Mesenteric fat pad (tissue), 1 donor: ENCODE results near the gene TMPRSS5. TPM values are rescaled to one million over a fixed set of nuclear protein-coding genes. Genes with fewer than 3 reads are reported as not detected.
"Not testable (repeated sequence)": the region's sequence is repeated elsewhere in the genome, so short reads cannot be mapped to it uniquely, and the experiment has no call there.

Source experiments
- DNase-seq: peaks from one replicate; pipeline ENCODE4 v3.0.0-alpha.2; 2020; ENCODE audit warnings: low spot score
- total RNA-seq: library from RNA; stranded (reverse); fragmentation: NEBNext Ultra II Directional; extraction: Animal tissue kit (Norgen Biotek cat#: 25700); gene quantifications from one replicate; pipeline ENCODE4 v1.2.1, GENCODE V29; 2021
- donor health status: DM: yes; HTN: yes; CAD: no.

Gene TMPRSS5
- total RNA-seq, 1 donor from 2014 or later: 0.80 TPM

GRCh38 chr11:113697756-113698407 lies 8.2 kb downstream of the TMPRSS5 start:
- DNase-seq: no peak

DNA sequence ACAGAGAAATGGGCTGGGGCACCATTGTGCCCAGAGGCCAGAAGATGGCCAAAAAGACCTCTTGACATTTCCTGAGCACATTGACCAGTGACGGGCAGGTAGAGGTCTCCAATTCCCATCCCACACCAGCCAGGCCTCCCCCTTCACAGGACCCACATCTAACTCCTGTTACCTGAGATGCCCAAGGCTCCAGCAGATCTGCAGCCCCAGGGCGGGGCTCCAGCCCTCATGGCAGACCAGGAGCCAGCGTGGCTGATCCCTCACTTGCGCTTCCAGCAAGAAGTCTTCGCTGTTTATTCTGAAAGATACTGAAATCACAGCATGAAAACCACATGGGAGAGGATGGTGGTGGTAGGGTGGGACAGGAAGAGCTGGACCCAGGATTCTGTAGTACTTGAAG lies 9.0 kb downstream of the TMPRSS5 start:
- no peak for DNase-seq

GRCh38 chr11:113695207-113695606 lies 10.9 kb downstream of the TMPRSS5 start:
- DNase-seq: no peak

GRCh38 chr11:113694390-113694789 lies 11.7 kb downstream of the TMPRSS5 start:
- DNase-seq: no peak

GRCh38 chr11:113693030-113693429 lies 13.1 kb downstream of the TMPRSS5 start:
- DNase-seq: no peak

DNA sequence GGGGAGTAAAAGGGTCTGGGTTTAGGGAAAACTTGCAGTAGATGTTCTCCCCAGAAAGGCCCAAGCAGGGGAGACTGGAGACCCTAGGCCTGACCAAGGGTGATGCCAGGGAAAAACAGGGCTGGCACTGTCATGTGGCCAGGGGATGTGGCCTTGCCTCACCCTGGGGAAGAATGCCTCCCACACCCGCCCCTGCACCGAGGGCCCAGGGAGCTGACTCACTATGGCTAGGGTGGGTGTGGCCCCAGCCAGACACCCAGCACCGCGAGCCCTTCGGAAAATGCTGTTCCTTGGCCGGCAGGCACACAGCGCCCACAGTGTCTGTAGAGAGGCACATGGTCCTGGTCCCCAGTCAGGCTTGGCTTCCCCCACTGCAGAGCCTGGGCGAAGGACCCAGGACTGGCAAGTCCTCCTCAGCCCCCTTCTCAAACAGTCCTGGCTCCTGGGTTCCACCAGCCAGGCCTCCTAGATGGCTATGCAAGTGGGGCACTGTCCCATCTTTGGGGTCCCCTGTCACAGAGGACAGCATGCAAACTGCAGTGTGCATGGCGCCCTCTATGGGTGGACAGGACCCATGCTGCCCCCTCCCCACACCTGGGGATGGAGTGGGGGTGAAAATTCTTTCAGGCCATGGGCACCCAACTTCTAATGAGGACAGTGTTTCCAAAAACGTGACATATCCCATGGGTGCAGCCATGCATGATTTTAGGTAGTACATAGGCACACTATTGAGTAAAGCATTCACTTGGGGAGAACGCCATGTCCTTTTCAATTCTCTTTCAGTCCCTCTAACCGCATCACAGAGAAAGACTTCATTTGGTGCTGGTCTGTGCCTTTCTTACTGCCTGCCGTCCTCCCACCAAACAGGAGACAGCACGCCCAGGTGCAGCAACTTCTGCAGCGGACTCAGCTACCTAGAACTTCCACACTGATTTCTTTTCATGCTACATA lies 15.2 kb downstream of the TMPRSS5 start:
- DNase-seq: no peak

GRCh38 chr11:113689768-113690618 lies 16.1 kb downstream of the TMPRSS5 start:
- DNase-seq: no peak

DNA sequence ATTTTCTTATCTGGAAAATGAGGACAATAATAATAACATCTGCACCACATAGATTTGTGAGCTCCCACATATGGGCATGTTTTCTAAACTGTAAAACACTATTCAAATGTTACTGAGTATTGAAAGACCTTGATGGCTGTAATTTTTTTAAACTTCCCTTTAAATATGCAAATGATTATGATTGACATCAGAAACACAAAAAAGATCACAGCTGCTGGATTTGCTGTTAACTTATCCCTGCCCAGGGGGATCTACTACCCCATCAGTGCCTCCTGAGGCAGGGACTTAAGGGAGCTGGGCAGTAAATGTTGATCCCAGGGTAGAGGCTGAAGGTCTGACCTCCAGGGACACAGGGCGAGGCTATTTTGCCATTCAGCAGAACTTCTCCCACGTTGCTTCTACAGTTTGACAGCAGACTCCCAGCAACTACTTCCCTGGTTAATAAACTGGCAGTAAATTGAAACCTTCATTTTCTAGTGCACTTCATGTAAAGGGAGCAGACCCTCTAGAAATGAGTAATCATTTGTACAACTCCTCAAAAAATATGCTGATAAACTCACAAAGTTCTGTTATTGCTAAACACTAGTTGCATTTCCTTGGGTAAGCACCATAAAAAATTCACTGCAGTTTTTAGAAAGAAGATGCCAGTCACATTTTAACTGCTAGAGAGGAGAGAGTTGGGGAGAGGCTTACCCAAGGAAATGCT lies 20.3 kb downstream of the TMPRSS5 start:
- no peak for DNase-seq

GRCh38 chr11:113684496-113684895 lies 21.6 kb downstream of the TMPRSS5 start:
- no peak for DNase-seq

DNA sequence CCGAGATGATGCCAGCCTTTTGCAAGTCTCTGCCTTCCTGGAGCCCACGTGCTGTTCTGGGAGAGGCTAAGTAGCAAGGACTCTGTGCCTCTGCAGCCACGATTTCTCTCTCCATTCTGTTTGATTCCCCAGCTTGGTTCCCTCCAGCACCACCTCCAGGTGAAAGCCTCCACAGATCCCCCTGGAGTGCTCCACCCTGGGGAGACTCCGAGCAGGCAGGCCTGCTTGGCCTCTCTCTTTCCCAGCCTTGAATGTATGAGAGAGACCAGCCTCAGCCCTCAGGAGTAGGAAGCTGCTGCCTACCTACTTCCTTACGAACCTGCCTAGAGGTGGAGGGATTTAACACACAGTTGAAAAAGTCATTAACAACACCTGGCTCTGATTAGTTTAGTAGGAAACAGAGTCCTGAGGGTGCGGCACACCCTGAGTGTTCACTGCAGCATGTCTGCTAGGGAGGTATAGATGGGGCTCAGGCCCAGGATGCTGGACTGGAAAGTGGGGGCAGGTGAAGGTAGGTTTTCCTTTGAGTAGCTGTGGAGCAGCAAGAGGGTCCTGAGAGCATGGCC lies 22.5 kb downstream of the TMPRSS5 start:
- no peak for DNase-seq

- DNase-seq: no peak
Observed at GRCh38 chr11:113681711-113682413, 24.2 kb downstream of the TMPRSS5 start.

DNA sequence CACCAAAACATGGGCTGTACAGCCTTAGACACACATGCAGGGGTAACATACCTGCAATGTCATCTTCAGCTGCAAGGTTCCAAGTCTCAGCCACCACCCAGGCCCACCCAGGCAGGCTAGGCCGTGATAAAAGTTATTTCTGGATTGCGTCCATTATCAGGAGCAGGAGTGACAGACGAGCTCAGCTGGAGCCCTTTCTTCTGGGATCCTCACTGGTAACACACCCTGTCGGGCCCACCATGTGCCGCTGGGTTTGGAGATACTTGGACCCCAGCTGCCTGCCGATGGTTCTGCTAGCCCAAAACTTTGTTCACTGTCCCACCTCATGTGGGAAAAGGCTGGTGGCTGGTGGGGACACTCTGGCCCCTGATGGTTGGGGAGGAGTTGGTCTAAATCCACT lies 24.8 kb downstream of the TMPRSS5 start:
- no peak for DNase-seq

DNA sequence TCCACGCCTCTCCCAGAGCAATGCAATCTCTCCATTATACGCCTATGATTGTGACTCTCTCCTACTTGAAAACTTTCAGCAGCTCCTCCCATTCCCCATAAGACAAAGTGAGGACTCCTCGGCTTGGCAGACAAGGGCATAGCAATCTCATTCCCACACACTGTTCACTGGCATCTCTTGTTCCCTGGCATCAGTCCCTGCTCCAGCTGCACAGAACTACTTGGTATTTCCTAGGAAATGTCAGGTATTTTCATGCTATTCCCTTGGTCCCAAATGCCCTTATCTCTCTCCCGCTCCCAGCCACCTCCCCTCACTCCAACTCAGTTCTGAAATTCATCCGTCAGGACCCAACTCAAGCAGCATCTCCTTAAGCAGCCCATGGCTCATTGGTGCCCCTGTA lies 28.4 kb downstream of the TMPRSS5 start:
- no peak for DNase-seq

GRCh38 chr11:113675565-113675964 lies 30.5 kb downstream of the TMPRSS5 start:
- no peak for DNase-seq

DNA sequence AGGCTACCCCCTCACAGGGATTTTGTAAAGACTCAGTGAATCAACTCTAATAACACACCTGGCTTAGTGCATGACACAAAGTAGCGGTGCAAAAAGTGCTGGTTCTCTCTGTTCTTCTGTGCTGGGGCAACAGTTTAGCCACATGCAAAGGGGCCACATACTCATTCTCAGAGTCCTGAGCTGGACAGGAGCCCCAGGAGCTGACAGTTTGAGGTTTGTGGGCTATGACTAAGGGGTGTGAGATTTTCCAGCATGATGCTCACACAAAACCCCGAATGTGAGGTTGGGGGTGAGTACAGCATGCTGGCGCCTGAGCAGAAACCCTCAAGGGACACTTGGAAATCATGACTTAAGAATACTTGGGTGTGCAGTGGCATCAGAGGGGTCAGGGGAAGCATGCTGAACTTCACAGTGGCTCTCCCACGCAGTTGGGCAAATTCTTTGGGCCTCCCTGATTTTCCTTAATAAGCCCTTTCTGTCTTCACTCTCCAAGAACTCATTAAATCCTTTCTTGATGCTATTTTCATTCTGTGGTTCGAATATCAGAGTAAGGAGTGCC lies 31.0 kb downstream of the TMPRSS5 start:
- DNase-seq: no peak

DNA sequence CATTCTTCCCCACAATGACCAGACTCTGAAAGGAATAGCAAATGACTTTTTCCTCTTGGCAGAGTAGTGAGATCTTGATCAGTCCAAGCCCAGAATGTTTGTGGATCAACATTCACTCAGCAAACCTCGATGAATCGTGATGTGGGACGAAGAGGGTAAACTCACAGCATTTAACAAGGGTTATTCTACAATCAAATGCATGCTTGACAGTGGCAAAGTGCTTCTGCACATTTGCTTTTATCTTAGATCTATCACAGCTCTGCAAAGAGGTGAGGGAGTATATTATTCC lies 31.8 kb downstream of the TMPRSS5 start:
- DNase-seq: no peak

GRCh38 chr11:113673550-113674396 lies 32.3 kb downstream of the TMPRSS5 start:
- no peak for DNase-seq

- DNase-seq: not testable (repeated sequence)
Observed at GRCh38 chr11:113671914-113672313, 34.2 kb downstream of the TMPRSS5 start.

DNA sequence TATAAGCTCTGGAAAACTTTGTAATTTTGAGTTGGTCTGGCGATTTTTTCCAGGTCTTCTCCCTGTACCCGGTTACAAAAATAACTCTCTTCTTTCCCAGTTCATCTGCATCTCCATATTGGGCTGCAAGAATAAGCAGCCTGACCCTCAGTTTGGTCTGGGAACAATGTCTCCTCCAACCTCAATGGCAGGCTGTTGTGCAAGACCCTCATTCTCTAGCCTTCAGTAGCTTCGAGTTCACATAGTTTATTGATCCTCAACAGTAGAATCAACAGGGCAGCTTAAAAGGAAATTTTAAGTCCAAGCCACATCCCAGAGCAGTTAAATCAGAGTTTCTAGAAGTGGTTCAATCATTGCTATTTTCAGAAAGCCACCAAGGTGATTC lies 35.3 kb downstream of the TMPRSS5 start:
- no peak for DNase-seq
